GM19351 (cell line): ENCODE data around the gene TBX4.

Source experiments
- ATAC-seq: cut with Tn5 transposase; IDR thresholded peaks from one replicate; pipeline ENCODE4 v1.9.1; 2021; ENCODE audit warnings: mild to moderate bottlenecking, moderate library complexity; ENCODE audit not compliant: unreplicated experiment

Gene TBX4

DNA sequence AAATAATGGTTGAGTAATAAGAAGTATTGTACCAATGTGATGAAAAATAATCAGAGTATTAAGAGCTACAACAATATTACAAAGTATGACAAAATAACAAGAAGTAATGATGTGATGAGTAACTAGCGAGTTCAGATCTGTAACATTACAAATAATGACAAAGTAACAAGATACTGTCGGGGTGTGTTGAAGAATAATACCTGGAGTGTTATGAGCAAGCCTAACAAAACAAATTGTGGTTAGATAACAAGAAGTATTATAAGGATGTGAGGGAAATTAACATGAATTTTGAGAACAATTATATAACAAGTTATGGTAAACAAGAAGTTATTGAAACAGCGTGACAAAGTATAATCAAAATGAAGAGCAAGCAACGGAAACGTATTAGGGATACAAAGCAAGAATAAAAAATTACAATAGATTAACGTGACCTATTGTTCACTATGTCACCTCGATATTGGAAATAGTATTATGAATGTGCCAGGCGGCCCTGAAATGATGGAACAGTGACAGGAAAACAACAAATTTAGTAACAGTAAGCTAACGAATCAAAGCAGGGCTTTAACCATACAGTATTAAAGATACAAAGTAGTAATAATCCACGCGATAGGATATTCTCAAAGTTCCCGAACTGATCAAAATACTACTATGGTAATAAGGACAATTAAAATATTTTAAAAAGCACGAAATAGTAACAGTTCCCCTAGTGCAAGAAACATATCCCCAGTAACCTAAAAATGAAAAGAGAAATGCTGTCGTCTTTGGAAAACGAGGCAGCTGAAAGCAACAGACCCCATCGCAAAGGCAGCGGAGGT is 1.6 kb downstream of the TBX4 start:
- no peak for ATAC-seq

DNA sequence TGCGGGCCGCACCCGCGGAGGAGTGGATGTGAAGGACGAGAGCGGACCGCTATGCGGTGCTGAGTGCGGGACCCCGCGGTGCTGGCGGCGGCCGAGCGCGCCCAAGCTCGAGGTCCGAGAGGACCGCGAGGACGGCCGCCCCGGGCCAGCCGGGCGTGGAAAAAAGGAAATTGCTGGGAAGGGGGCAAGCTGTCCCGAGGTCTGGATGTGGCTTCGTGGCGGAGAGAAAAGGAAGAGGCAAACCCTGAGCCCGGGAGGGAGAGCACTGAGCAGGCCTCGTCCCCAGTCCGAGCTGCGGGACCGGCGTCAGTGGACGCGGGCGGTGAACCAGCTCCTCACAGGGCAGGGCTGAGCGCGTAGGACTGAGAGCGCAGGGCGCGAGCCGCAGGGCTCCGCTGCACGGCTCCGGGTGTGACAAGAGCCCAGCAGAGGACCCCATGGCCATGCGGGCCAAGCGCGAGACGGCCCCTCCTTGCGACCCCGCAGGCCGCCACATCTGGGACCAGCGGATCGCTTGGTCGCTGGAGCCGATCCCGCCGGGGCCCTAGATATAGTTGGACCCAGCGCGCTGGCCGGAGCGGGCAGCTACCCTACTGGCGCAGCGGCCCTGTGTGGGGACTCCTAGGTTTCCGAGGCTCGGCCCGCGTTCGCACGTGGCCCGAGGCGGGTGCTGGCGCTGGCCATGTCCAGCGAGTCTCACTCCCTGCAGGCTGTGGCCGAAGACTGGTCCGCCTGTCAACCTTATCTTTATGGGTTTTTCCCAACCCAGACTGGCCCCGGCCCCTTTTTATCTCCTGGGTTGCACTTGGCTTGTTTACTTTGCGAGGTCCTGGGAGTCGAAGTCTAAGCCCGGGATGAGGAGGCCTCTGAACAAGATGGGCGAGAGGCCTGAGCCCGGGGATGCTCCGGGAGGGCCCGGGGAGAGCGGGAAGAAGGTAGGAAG is 2.4 kb downstream of the TBX4 start:
- no peak for ATAC-seq

DNA sequence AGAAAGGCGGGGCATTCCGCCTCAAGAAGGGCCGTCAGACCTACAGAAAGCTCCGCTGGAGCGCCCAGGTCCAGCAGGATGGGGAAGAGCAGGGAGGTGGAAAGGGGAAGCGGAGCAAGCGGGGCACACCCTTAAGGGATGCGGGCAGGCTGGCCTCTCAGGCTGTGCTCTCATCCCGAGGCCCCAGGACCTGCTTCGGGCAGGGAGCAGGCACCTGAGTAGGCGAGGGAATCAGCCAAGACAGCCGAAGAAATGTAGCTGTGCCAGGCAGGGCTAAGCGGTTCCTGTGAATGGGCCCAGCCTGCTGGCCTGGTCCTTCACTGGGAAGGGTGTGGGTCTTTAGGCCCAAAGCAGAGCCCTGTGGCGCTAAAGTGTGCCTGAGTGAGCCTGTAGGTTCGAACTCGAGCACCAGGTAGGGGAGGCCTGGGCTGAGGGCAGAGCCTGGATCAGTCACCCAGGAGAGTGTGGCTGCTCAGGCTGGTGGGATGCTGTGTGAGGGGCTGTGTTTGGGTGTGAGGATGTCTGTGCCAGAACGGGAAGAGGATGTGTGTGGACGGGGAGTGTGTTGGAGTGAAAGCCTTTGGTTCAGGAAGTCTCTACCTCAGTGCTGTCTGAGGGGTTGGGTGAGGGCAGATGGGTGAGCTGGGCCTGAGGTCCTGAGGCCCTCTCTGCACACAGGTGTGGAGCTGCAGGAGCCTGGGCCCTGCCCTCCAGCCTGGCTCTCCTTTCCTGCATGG is 3.3 kb downstream of the TBX4 start:
- no peak for ATAC-seq

DNA sequence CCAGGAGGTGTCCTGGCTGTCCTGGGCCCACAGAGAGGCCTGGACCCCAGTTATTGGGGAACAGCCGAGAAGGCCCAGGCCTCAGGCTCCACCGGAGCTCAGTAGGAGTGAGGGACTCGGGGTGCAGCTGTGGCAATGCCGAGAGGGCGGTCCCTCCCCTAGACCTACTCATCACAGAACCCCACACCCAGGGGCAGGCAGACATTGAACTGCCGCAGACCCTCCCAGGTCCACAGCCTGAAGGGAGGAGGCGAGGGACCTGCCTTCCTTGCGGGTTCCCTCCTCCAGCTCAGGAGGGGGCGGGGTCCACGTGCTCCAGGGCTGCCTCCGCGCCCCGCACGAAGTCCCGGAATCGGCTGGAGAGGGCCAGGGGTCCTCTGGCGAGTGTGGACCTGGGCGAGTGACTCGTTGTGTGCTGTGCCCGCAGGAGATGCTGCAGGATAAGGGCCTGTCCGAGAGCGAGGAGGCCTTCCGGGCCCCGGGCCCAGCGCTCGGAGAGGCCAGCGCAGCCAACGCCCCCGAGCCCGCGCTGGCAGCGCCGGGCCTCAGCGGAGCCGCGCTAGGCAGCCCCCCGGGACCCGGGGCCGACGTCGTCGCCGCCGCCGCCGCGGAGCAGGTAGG is 3.9 kb downstream of the TBX4 start:
- ATAC-seq, result no peak

DNA sequence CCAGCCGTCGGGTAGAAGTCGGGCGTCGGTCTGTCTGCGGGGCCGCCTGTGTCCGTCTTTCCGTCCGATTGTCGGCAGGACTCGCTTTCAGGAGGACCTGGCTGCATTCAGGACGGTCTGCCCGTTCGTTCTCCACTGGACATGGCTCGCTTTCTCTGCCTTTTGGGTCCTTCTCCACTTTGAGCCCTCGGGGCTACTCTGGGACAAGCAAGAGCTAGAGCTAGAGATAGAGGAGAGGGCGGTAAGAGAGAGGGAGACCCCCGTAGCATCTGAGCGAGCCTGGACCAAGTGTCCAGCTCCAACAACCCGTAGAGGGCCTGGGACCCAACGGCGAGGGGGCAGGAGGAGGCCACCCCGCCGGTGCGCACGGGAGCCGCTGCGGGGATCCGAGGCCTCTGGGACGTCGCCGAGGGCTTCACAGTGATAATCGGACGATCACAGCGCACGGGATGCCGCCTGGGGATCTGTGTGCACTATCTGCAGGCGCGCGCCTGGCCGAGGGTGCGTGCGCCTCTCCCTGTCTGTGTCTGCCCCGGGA is 4.5 kb downstream of the TBX4 start:
- no peak for ATAC-seq

DNA sequence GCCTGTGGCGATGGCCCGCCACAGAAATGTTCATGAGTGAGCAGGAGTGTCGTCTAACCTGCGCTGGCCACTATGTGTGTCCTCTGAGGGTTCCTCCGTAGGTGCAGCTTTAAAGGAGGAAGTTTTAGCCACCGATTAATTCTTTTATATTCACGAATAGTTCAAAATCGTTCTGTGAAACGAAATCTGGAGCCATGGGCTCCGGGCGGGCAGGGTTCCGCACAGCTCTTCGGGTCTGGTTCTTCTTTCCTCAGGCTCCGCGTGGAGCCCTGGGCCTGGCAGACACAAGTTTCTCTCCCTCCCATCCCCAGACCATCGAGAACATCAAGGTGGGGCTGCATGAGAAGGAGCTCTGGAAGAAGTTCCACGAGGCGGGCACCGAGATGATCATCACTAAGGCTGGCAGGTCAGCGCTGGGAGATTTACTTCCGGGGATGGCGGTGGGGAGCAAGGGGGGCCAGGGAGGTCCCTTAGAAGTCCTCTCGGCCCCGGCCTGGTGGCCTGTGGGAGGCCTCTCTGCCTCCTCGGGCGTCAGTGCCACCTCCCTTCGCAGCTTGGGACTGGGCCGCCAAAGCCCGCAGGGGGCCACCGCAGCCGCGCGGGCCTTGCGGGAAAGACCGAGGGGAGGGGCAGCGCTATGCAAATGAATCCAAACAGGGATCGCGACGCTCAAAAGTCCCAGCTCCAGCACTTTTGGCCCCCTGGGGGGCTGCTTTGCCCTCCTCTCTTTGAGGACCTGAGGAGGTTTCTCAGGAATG is 5.2 kb downstream of the TBX4 start:
- no peak for ATAC-seq

DNA sequence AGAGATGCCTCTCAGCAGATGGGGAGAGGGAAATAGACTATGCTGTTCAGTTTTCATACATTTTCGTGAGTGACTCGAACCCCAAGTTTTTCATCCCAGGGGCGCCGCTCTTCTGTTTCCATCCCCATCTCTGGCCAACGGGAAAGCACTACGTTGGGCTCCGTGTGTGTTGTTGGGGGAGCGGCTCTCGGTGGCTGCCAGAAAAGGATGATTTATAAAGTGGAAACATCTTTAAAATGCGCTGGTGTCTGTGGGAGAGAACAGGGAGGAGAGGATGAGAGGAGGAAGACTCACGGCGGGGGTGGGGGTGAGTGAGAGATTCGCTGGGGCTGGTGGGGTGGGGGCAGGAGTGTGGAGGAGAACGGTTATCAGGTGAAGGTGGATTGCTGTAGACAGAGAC is 5.8 kb downstream of the TBX4 start:
- ATAC-seq, result no peak

DNA sequence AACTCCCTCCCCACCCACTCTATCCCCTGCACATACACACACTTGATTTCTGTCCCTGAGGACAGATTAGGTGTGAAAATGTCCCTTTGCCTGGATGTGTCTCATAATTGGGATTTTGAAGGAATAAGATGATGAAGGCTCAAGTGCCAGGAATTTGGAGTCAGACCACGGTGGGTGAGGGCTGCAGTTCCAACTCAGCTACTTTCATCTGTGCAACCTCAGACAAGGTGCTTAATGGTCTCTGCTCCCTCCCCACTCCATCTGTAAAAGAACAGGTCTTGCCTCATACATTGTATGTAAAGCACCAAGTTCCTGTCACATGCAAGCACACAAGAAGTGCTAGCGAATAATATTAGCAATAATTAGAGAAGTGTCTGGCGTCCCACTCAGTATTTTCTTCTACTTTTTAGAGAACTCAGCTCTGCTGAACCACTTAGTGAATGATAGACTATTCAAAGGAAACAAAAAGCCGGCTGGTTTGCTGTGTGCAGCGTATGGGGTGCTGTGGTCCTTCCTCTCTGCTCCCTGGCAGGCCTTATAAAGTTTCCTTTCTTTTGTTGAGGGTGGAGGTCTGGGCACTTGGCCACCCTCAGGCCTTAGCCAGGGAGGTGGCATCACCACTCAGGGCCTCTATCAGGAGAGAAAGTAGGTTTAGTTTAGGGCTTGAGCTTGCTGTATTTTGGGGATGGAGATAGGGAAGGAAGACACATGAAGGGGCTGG is 6.4 kb downstream of the TBX4 start:
- ATAC-seq, result no peak

DNA sequence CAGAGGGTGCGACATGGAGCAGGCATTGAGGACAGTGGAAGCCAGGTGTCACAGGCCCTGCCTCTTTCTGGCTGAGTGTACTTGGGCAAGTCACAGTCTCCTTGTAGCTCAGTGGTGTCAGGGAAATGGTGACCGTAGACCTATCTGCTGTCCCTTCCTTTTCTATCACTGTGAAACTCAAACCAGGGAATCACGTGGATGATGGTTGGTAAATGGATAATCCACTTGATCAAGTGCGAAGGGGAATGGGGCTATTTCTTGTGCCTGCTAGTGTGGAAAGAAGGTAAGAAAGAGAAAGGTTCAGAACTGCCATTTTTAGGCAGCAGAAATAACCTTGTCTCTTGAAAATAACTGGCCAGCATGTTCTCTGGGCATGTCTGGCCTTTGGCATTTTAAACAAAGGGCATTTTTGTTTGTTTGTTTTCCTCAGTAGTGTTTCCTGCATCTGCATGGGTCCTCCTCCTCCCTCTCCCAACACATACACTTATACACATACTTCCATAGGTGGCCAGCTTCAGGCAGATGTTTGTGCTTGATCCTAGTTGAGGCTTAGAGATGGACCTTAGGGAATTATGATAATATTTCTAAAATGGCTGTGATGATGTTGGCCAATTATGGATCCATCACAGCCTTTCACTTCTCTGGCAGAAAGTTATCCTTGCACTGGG is 7.1 kb downstream of the TBX4 start:
- no peak for ATAC-seq

DNA sequence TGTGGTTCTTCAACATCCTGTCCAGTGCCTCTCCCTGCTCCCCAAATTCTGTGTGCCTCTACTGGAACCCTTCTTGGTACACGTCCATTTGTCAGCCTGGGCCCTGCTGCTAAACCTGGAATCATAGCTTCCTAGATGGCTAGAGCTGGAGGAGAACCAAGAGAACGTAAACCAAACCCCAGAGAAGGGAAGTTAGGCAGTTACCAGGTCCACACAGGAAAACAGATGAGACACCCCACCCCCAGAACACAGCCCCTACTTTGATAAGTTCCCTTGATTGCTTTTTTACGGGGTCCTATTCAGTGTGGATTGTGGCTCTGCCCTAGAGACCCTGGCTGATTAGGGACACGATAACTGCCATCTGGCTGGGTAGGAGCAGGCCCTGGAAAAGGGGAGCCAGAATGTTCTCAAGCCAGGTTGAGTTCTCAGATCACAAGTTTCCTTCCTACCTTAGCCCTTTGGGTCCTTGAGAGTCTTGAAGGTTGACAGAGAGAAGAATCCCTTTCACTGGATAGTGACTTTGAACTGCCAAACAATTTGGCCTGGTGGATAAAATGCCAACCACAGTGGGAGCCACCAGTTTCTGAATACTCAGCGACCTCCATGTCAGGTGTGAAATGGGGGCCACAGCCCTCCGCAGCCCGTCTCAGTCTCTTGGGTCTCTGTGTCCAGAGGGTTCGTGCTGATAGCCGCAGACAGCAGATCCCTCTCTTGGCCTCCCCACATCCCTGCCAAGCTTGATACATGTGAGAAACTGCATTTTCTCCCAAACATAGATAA is 7.9 kb downstream of the TBX4 start:
- ATAC-seq, result no peak

DNA sequence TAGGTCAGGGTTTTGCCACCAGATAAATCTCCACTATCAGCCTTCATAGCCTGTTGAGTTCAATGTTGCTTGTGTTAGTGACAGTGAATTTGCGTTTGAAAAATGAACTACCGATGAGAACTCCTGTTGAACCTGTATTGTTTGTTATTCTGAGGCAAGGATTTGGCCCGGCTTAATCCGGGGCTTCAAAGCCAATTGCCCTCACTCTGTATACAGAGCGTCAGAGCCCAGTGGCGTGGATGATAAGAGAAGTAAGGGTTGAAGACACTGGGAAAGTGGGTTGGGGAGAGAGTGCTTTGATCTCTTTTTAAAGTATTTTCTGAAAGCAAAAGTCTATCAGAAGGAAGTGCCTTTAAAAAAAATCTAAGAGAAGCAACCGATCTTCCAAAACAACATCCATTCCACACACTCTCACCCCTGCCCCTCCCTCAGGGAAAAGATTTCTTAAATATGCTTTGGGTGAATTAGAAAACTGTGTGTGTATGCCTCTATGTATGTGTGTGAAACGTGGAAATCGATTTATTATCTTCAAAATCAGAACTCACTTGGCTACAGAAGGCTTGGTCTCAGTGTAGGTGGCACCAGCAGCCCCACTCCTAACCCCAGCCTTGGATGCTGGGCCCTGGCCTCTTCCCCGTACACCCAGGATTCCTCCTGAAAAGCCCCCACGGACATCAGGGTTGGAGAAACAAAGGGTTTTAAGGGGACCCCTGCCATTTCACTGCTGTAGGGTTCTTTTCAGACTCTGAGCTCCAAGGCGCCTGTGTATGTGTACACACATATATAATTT is 8.8 kb downstream of the TBX4 start:
- ATAC-seq, result no peak

DNA sequence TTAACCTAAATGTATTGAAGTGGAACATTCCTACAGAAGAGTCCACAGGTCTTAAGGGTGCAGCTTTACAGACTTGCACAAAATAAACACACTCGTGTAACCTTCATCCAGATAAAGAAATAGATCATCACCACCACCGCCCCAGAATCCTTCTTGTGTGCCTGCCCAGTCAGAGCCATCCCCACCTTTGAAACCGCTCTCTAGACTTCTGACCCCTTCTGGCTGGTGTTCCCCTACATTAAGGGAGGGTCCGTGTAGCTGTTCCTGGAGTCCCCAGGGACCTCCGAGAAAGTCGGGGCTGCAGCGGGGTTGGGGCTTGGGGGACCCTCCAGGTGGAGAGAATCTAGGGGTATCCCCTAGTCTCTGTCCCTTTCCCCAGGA is 9.4 kb downstream of the TBX4 start:
- ATAC-seq, result no peak

DNA sequence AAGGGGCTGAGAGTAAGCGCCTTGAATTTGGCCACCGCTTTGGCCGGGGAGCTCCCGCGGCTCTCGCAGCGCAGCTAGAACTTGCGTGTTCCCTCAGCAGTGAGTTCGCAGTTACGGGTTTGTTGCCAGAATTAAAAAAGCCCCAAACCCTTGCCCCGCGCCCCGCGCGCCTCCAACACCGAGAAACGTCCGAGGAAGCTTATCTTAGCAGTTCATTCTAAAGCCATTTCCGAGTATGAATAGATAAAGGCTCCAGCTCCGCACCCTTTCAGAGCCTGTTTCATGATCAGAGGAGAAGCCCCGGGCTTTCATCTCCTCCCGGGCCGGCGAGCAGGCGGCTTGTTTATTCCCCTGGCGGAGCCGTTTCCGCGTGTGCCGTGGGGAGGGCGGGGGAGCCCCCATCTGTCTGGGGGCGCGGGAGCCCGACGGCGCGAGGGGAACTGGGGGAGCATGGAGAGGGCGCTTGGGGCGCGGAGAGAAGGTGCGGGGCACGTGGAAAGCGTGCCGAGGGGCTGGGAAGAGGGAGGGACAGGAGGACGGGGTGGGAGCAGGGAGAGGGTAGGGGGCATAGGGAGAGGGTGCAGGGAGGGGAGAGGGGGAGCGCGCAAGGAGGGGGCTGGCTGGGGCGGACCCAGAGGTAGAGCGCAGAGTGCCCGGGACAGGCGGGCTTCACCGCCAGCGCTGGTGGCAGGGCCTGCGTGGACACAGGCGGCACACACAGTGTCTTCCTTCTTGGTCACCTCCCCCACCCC is 9.9 kb downstream of the TBX4 start:
- no peak for ATAC-seq

DNA sequence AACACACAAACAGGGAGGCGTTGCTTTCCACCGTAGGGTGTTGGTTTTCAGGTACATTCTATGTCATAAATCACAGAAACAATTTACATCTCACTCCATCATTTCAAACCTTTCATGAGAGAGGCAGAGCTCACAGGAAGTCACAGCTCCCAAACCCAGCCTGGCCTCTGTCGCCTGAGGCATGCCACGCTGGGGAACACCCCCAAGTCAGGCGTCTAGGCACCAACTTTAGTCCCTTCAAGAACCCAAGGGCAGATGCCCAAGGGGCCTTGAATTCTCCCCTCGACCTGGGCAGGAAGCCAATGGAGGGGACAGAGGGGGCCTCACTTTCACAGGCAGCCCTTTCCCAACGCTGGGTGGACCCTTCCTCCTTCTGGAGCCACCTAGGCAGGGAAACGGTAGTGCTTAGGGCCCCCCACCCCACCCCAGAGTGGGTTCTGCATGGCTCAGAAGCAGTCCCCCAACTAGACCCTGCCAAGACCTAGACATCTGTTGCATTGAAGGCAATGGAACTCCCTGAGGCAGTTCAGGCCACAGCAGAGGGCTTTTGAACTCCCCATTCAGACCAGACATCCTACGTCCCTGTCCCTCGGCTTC is 10.6 kb downstream of the TBX4 start:
- ATAC-seq, result no peak

DNA sequence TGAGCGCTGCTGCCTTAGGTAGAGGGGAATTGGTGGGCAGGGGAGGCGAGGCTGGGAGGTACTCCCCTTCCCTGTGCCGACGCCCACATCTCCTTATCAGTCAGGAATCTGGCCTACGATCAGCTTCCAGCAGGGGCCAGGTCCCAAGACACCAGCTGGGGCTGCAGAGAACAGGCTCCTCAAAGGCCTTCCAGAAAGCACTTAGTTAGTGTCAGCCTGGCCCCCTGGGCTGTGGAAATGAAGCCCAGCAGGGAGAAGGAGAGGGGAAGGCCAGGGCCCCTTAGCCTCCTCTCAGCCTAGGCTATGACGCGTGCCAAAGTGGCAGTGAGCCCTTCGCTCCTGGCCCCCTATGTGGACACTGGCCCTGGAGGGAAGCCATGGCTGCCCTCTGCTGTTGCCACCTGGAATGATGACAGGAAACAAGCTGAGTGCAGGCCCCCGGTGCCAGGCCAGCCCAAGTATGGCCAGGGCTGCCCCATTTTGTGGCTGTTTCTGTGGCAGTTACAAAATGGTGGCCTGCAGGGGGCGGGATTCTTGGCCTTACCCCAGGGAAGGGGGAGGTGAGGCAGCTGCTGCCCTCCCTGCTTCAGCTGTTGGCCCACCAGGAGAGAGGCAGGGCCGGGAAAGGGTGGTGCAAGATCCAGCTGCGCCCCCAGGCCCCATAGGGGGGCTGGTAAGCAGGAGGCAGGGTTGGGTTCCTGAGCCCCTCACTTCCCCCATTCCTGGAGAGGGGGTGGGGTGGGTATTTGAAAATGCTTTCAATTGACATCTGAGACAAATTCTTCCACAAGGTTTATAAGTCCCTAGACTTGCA is 11.3 kb downstream of the TBX4 start:
- ATAC-seq, result no peak
